Activated CD4-positive, alpha-beta T cell treated with anti-CD3 and anti-CD28 coated beads, Interleukin-2, amount 10 ng/mL, durations not matched to agents 7 days and 5 days (primary cell): ENCODE data around the gene SAMD14. TPM values are rescaled to one million over a fixed set of nuclear protein-coding genes. Genes with fewer than 3 reads are reported as not detected.

Experiments used
- CTCF ChIA-PET: fragments of 350-600 bp; sonication (Branson Sonifier 250); formaldehyde crosslinking; loops from one replicate; lab custom pipeline; 2021; ENCODE audit warnings: antibody characterized with exemption; lab: Charles Lee
- POLR2A ChIA-PET: fragments of 350-600 bp; sonication (Branson Sonifier 250); formaldehyde crosslinking; loops from one replicate; lab custom pipeline; 2021; ENCODE audit warnings: antibody characterized with exemption; lab: Charles Lee
- DNase-seq: peaks from one replicate; pipeline ENCODE4 v3.0.0-alpha.2; 2020
- H3K27ac Mint-ChIP-seq: one replicate; pipeline ENCODE4 v1.8.0; 2021; ENCODE audit warnings: mild to moderate bottlenecking, moderate library complexity, mixed read lengths
- H3K27me3 Mint-ChIP-seq: one replicate; pipeline ENCODE4 v1.8.0; 2021; ENCODE audit warnings: mixed read lengths
- H3K36me3 Mint-ChIP-seq: one replicate; pipeline ENCODE4 v1.8.0; 2021; ENCODE audit warnings: low read depth, mixed read lengths
- H3K4me1 Mint-ChIP-seq: one replicate; pipeline ENCODE4 v1.8.0; 2021; ENCODE audit warnings: mixed read lengths
- H3K4me3 Mint-ChIP-seq: one replicate; pipeline ENCODE4 v1.8.0; 2021; ENCODE audit warnings: mild to moderate bottlenecking, moderate library complexity, mixed read lengths
- H3K9me3 Mint-ChIP-seq: one replicate; pipeline ENCODE4 v1.8.0; 2021; ENCODE audit warnings: mixed read lengths
- total RNA-seq, 2 experiments: library from RNA; stranded (reverse); gene quantifications; one replicate each; pipeline ENCODE4 v1.2.3, GENCODE V29; 2021

The SAMD14 gene
- total RNA-seq, 2 experiments from 2014 or later = 0.07 to 0.23 TPM

DNA sequence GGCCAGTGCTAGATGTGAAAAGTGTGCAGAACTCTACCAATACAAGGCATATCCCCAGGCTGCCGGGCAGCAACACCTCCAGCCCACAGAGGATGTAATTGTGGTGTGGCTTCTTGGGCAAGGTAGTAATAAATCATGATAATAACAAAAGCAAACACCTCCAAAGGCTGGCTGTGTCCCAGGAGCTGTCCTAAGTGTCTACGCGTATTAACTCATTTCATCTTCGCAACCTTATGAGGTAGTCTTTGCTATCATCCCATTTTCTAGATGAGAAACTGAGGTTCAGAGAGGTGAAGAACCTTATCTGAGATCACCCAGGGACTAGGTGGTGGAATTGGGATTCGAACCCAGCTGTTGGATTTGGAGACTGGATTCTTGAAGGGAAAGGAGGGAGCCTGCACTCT, 29.5 kb downstream of the SAMD14 start:
- ChIA-PET POLR2A (no interaction called here), CTCF (interaction anchor here (0.9 to 3.3 kb wide), 4 partner anchors 9 to 39 kb away, joined by 3 to 9 read pairs (median 4); no protein-coding TSS in a partner anchor)
- Mint-ChIP-seq H3K4me3 (no peak overlapping the region), H3K27ac (no peak overlapping the region), H3K9me3 (no peaks in the 10 kb centered on the region), H3K4me1 (peaks cover 12% of the 10 kb centered on the region), H3K36me3 (no peaks in the 10 kb centered on the region), H3K27me3 (no peaks in the 10 kb centered on the region)
- DNase-seq = no peak

DNA sequence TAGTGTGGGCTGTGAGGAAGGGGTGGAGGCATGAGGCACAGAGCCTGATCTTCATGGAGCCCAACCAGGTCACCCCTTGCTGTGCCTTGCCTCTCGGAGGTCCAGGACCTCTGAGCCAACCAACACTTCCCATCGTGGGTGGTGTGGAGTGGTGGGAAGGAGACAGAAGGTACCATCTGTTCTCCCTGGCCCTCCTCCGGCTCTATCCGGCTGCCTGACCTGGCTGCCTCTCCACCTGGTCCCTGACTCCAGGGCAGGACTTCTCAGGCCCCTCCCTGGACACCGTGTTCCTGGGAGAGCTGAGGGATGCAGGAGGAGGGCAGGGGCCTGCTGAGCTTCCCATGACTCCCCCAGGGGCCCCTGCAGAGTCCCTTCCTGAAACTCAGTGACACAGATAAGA, 31.0 kb downstream of the SAMD14 start:
- H3K27ac Mint-ChIP-seq = peak overlapping the region; percentile 20
- no peak for DNase-seq
- H3K9me3 Mint-ChIP-seq = no peaks in the 10 kb centered on the region
- peaks cover 26% of the 10 kb centered on the region for H3K4me1 Mint-ChIP-seq
- H3K27me3 Mint-ChIP-seq = no peaks in the 10 kb centered on the region
- H3K4me3 Mint-ChIP-seq = no peak overlapping the region
- CTCF ChIA-PET = interaction anchor here (0.6 to 3.3 kb wide), 3 partner anchors 12 to 51 kb away, joined by 4 to 9 read pairs (median 6); partner anchors contain the start of gene PPP1R9B
- H3K36me3 Mint-ChIP-seq = no peaks in the 10 kb centered on the region
- POLR2A ChIA-PET = no interaction called here

DNA sequence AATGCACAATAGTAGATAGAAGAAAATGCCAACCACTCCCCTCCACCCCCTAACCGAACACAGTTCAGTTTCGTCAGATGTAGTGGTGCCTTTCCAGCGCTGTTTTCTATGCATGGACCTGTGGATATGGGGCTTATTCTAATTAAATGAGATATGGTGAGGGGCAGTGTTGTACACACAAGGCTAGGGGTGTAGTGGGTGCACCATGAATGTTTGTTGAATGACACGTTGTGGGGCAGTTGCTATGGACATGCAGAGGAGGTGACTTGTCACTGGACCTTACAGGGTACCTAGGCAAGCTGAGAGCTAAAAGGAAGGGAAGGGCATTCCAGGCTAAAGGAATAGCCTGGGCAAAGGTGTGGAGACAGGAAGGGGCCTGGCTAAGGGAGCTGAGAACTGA, 31.4 kb downstream of the SAMD14 start:
- no peaks in the 10 kb centered on the region for H3K36me3 Mint-ChIP-seq
- H3K27me3 Mint-ChIP-seq = no peaks in the 10 kb centered on the region
- ChIA-PET CTCF (interaction anchor here (0.6 to 3.3 kb wide), 4 partner anchors 11 to 121 kb away, joined by 3 to 9 read pairs (median 5); partner anchors contain the start of gene PPP1R9B), POLR2A (no interaction called here)
- peaks cover 27% of the 10 kb centered on the region for H3K4me1 Mint-ChIP-seq
- H3K9me3 Mint-ChIP-seq = no peaks in the 10 kb centered on the region
- no peak overlapping the region for H3K4me3 Mint-ChIP-seq
- DNase-seq = no peak
- H3K27ac Mint-ChIP-seq = peak overlapping the region; percentile 20

DNA sequence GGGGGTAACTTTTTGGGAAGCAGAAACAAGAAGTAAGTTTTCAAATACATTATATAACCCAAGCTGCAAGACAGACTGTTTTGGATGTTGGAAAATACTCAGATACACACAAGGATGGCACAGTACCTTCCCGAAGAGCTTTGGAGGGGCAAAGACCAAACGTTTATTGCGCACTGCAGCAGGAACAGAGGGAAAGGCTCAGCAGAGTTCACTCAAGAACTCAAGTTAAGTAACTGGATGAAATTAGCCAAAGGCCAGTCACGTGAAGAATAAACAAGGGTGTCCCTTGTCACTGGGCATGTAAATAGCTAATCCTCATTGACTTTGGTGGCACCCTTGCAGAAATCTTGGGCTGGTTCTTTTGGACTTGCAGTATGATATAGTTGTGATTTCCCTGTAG, 32.0 kb downstream of the SAMD14 start:
- Mint-ChIP-seq H3K4me1 (peaks cover 27% of the 10 kb centered on the region), H3K27ac (no peak overlapping the region), H3K27me3 (peaks cover 3% of the 10 kb centered on the region)

DNA sequence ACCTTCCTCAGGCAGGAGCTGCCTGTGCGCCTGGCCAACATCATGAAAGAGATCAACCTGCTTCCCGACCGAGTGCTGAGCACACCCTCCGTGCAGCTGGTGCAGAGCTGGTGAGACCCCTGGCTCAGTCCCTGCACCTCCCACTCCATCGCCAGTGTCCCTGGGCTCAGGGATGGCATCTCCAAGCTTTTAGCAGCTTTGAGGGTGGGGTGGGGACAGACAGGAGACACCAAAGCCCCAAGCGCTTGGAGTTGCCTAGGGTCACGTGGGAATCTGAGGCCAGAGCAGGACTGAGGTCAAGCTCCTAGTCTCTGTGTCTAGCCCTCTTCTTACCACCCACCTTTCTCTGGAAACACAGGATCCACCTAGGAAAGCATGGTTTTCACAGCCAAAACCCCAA, 32.5 kb downstream of the SAMD14 start:
- Mint-ChIP-seq H3K36me3 (no peaks in the 10 kb centered on the region), H3K27ac (no peak overlapping the region), H3K27me3 (peaks cover 5% of the 10 kb centered on the region), H3K4me3 (peak overlapping the region; percentile 50), H3K9me3 (no peaks in the 10 kb centered on the region), H3K4me1 (peaks cover 27% of the 10 kb centered on the region)
- no peak for DNase-seq
- ChIA-PET CTCF (interaction anchor here (0.6 to 1.0 kb wide), 2 partner anchors 11 to 43 kb away, joined by 3 read pairs; no protein-coding TSS in a partner anchor), POLR2A (no interaction called here)

More for the DNA sequence above, 32.0 kb downstream of the SAMD14 start:
- POLR2A ChIA-PET = no interaction called here
- DNase-seq = no peak
- H3K9me3 Mint-ChIP-seq = no peaks in the 10 kb centered on the region
- no peak overlapping the region for H3K4me3 Mint-ChIP-seq
- CTCF ChIA-PET = interaction anchor here (0.6 to 3.3 kb wide), 5 partner anchors 11 to 122 kb away, joined by 3 to 9 read pairs (median 3); no protein-coding TSS in a partner anchor
- H3K36me3 Mint-ChIP-seq = no peaks in the 10 kb centered on the region

DNA sequence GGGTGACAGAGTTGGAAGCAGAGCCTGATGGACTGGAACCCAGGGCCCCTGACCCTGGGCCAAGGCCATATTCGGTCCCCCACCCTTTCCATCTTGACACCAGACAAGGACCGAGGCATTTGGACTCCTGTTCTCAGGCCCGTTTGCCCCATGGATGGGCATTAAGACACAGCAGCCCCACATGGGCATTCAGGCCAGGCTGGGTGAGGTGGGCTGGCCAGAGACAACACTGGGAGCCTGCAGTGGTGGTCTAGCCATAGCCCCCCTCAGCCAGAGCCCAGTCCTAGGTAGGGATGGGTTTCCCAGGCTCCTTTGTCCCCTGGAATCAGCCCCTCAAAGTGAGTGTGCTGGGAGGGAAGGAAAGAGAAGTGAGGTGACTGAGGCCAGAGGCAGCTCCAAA, 33.2 kb downstream of the SAMD14 start:
- peaks cover 27% of the 10 kb centered on the region for H3K4me1 Mint-ChIP-seq
- CTCF ChIA-PET = interaction anchor here (1.2 kb wide), 1 partner anchor 9 kb away, joined by 7 read pairs; no protein-coding TSS in a partner anchor
- peak overlapping the region; percentile 12 for H3K27ac Mint-ChIP-seq
- no peaks in the 10 kb centered on the region for H3K9me3 Mint-ChIP-seq
- no peak for DNase-seq
- H3K36me3 Mint-ChIP-seq = no peaks in the 10 kb centered on the region
- POLR2A ChIA-PET = no interaction called here
- peaks cover 5% of the 10 kb centered on the region for H3K27me3 Mint-ChIP-seq
- H3K4me3 Mint-ChIP-seq = peak overlapping the region; percentile 96

DNA sequence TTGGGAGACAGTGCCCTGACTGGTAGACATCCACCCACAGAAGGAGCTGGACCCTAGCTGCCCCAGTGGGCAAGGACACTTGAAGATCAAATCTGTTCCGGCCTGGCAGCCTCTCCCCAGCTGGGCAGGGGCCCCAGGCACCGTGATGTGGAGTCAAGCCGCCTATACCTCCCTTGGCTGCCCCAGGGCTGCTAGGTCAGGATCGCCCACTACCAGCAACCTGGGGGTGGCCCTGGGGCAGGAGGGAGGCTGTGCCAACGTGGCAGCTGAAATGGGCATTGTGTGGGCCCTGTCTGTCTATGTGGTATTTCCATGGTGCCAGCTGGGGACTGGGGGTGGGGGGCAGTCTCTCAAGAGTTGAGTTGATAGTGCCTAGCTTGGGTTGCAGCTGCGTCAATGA, 33.9 kb downstream of the SAMD14 start:
- POLR2A ChIA-PET = no interaction called here
- no peak for DNase-seq
- H3K4me3 Mint-ChIP-seq = peak overlapping the region; percentile 96
- peak overlapping the region; percentile 93 for H3K27ac Mint-ChIP-seq
- H3K36me3 Mint-ChIP-seq = no peaks in the 10 kb centered on the region
- H3K4me1 Mint-ChIP-seq = peaks cover 27% of the 10 kb centered on the region
- CTCF ChIA-PET = interaction anchor here (1.2 kb wide), 1 partner anchor 9 kb away, joined by 7 read pairs; no protein-coding TSS in a partner anchor
- no peaks in the 10 kb centered on the region for H3K9me3 Mint-ChIP-seq
- H3K27me3 Mint-ChIP-seq = peaks cover 5% of the 10 kb centered on the region

DNA sequence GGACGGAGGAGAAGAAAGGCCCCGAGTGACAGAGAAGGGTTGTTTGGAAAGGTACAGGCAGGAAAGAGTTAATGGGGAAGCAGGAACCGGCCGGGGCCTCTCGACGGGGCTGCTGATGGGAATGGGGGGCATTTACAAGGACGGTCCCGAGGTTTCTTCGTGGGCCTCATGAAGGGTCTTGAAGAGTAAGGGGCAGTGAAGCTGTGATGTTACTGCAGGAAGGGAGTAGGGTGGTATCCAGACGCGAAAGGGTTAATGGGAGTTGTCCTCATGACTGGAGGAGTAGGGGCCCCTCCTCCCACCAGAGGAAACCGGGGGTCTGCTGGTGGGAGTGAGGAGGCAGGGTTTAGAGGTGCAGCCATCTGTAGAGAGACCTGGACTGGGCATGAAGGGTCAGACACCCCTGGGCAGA, 34.3 kb downstream of the SAMD14 start:
- no peak for DNase-seq
- POLR2A ChIA-PET = no interaction called here
- H3K27me3 Mint-ChIP-seq = peaks cover 5% of the 10 kb centered on the region
- peak overlapping the region; percentile 96 for H3K4me3 Mint-ChIP-seq
- CTCF ChIA-PET = interaction anchor here (1.2 kb wide), 1 partner anchor 8 kb away, joined by 7 read pairs; no protein-coding TSS in a partner anchor
- H3K36me3 Mint-ChIP-seq = no peaks in the 10 kb centered on the region
- peak overlapping the region; percentile 93 for H3K27ac Mint-ChIP-seq
- peaks cover 27% of the 10 kb centered on the region for H3K4me1 Mint-ChIP-seq
- H3K9me3 Mint-ChIP-seq = no peaks in the 10 kb centered on the region

DNA sequence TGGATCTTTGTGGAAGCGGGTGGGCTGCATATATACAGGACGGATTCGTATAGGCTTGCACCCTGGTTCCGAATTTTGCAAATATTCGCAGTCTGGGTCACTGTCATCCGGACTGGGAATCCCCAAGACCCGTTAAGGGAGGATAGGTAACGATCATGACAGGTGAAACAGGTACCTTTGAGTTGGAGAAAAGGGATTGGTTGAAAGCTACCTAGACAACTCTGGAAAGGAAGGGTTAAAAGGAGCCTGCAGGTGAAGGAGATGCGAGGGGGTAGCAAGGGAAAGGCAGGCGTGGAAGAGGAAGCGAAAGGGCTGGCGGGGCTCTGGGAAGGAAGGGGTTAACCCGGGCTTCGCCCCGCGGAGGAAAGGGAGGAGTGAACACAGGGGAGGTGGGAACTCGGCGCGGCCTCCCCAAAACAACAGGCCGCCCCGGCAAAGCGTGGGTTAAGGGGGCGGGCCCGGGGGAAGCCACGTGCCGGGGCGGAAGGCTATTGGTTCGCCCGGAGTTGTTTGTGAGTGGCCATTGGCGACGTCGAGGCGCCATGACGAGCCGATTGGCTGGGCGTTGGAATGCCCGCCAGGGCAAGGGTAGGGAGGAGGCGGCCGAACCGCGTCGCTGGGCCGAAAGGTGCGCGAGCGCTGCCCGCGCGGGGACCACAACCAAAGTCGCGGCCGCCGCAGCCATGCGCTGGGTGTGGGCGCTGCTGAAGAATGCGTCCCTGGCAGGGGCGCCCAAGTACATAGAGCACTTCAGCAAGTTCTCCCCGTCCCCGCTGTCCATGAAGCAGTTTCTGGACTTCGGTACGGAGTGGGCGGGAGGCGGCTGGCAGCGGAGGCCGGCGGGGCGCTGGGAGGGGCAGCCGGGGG, 35.0 kb downstream of the SAMD14 start, which contains the start of gene PDK2:
TSS of gene PDK2 (plus strand) at position 599 of the 867 bp plus-strand sequence. CDS start at position 684, 85 bp downstream.
- Mint-ChIP-seq H3K36me3 (no peaks in the 10 kb centered on the region), H3K9me3 (no peaks in the 10 kb centered on the region), H3K27me3 (peaks cover 5% of the 10 kb centered on the region), H3K4me3 (peak within 1 kb of the TSS; percentile 96), H3K27ac (peak within 1 kb of the TSS; percentile 93), H3K4me1 (peaks cover 27% of the 10 kb centered on the region)
- POLR2A ChIA-PET = no interaction called here
- CTCF ChIA-PET = interaction anchor here (0.6 to 3.7 kb wide), 60 partner anchors 9 to 1155 kb away, joined by 3 to 30 read pairs (median 5); partner anchors contain the start of genes ITGA3 and PPP1R9B
- peak; percentile 97 for DNase-seq

DNA sequence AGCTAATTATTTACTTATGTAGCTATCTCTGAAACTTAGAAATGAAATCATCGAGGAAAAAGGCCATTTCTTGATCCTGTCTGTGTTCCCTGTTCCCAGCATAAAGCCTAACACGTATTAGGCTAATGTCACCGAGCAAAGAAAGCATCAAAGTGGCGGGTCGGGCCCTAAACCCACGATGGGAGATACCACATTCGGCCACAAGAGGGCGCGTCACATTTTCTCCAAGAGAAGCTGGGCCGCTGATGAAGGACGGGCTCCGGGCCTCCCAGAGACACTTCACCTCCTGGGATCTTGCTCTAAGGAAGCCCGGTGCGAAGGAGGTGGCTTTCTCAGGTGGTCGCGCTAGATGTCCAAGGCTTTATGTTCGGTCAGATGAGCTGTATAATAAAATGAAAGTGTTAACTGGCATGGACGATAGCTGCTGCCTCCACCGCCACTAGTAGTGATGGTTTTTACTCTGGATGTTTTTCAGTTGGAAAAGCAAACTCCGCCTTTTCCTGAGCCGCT, 35.7 kb downstream of the SAMD14 start:
- Mint-ChIP-seq H3K27ac (peak overlapping the region; percentile 93), H3K27me3 (peaks cover 5% of the 10 kb centered on the region), H3K9me3 (no peaks in the 10 kb centered on the region), H3K4me3 (peak overlapping the region; percentile 96), H3K36me3 (no peaks in the 10 kb centered on the region), H3K4me1 (peaks cover 27% of the 10 kb centered on the region)
- ChIA-PET POLR2A (no interaction called here), CTCF (interaction anchor here (0.6 to 3.7 kb wide), 65 partner anchors 9 to 1154 kb away, joined by 3 to 30 read pairs (median 5); partner anchors contain the start of genes ITGA3 and PPP1R9B)
- peak; percentile 90 for DNase-seq

DNA sequence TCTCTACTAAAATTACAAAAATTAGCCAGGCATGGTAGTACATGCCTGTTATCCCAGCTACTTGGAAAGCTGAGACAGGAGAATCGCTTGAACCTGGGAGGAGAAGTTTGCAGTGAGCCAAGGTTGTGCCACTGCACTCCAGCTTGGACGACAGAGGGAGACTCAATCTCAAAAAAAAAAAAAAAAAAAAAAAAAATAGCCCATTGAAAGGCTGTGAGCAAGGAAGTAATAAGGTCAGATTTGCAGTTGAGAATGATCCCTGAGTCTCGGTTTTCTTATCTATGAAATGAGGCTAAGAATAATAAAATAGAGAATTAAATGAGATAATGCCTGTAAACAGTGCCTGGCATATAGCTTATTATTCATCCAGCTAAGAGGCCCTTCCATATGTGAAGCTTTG, 36.2 kb downstream of the SAMD14 start:
- Mint-ChIP-seq H3K4me1 (peaks cover 27% of the 10 kb centered on the region), H3K36me3 (no peaks in the 10 kb centered on the region), H3K9me3 (no peaks in the 10 kb centered on the region), H3K27me3 (peaks cover 5% of the 10 kb centered on the region), H3K27ac (no peak overlapping the region), H3K4me3 (no peak overlapping the region)
- POLR2A ChIA-PET = no interaction called here
- CTCF ChIA-PET = interaction anchor here (0.6 to 3.7 kb wide), 59 partner anchors 9 to 549 kb away, joined by 3 to 30 read pairs (median 5); partner anchors contain the start of genes ITGA3 and PPP1R9B
- no peak for DNase-seq

DNA sequence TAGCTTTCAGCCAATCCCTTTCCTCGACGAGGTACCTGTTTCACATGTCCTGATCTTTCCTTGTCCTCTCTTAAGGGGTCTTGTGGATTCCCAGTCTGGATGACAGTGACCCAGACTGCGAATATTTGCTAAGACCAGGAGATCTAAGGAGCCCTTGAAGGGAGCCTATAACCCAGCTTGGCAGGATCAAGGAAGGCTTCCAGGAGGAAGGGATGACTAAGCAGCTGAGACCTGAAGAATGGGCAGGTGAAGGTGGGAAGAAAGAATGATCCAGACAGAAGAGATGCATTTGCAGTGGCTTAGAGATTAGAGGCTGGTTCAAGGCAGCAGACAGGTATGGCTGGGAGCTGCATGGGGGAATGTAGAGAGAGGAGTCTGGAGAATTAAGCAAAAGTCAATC, 36.7 kb downstream of the SAMD14 start:
- peaks cover 25% of the 10 kb centered on the region for H3K4me1 Mint-ChIP-seq
- ChIA-PET CTCF (interaction anchor here (0.6 to 3.7 kb wide), 20 partner anchors 8 to 241 kb away, joined by 3 to 30 read pairs (median 8); partner anchors contain the start of genes ITGA3 and PPP1R9B), POLR2A (no interaction called here)
- H3K27ac Mint-ChIP-seq = no peak overlapping the region
- H3K4me3 Mint-ChIP-seq = no peak overlapping the region
- no peak for DNase-seq
- no peaks in the 10 kb centered on the region for H3K36me3 Mint-ChIP-seq
- no peaks in the 10 kb centered on the region for H3K9me3 Mint-ChIP-seq
- H3K27me3 Mint-ChIP-seq = peaks cover 5% of the 10 kb centered on the region
